Muscle layer of colon (tissue), 2 donors: Measurements from ENCODE around the gene ENGASE.

ENCODE experiments used
- H3K27ac ChIP-seq: one replicate; pipeline ENCODE4 v1.7.0; 2013; ENCODE audit warnings: low read depth, mild to moderate bottlenecking, low read length, moderate library complexity
- H3K27me3 ChIP-seq, 2 donors: one replicate each; pipeline ENCODE4 v1.7.0; 2013; ENCODE audit warnings: low read length in 2 of 2, mild to moderate bottlenecking in 2 of 2; ENCODE audit not compliant: insufficient read depth in 2 of 2, control insufficient read depth in 1 of 2
- H3K36me3 ChIP-seq: one replicate; pipeline ENCODE4 v1.7.0; 2013; ENCODE audit warnings: mild to moderate bottlenecking, low read length; ENCODE audit not compliant: insufficient read depth
- H3K4me1 ChIP-seq: one replicate; pipeline ENCODE4 v1.7.0; 2013; ENCODE audit warnings: mild to moderate bottlenecking, low read length; ENCODE audit not compliant: insufficient read depth
- H3K4me3 ChIP-seq, 2 donors: one replicate each; pipeline ENCODE4 v1.7.0; 2013; ENCODE audit warnings: low read length in 2 of 2, low read depth in 1 of 2, mild to moderate bottlenecking in 1 of 2, moderate library complexity in 1 of 2
- H3K9ac ChIP-seq: one replicate; pipeline ENCODE4 v1.7.0; 2013; ENCODE audit warnings: low read length
- H3K9me3 ChIP-seq: one replicate; pipeline ENCODE4 v1.7.0; 2013; ENCODE audit warnings: mild to moderate bottlenecking, low read length
- donor health status: abdominal sarcoma.
- donor health status: Adenocarcinoma of cecum.

Gene ENGASE

GRCh38 chr17:79085921-79086551 lies 11.4 kb downstream of the ENGASE start:
- H3K4me1 ChIP-seq = peaks cover 6% of the 10 kb centered on the region
- H3K27ac ChIP-seq = no peak overlapping the region
- no peak overlapping the region for H3K9ac ChIP-seq
- no peaks in the 10 kb centered on the region for H3K9me3 ChIP-seq
- peaks cover 17% of the 10 kb centered on the region for H3K36me3 ChIP-seq
- H3K4me3 ChIP-seq = no peak overlapping the region
- H3K27me3 ChIP-seq = no peaks in the 10 kb centered on the region

GRCh38 chr17:79086609-79087427 lies 12.2 kb downstream of the ENGASE start:
- H3K9ac ChIP-seq = no peak overlapping the region
- H3K4me1 ChIP-seq = peaks cover 6% of the 10 kb centered on the region
- H3K36me3 ChIP-seq = peaks cover 17% of the 10 kb centered on the region
- H3K27ac ChIP-seq = no peak overlapping the region
- H3K9me3 ChIP-seq = no peaks in the 10 kb centered on the region
- no peak overlapping the region for H3K4me3 ChIP-seq
- peaks cover 0 to under 1% of the 10 kb centered on the region in 2 donors for H3K27me3 ChIP-seq

GRCh38 chr17:79087428-79088143 lies 13.0 kb downstream of the ENGASE start:
- Histone ChIP-seq H3K27ac (no peak overlapping the region), H3K27me3 (peaks cover 0 to 8% of the 10 kb centered on the region in 2 donors), H3K36me3 (peaks cover 17% of the 10 kb centered on the region), H3K4me3 (no peak overlapping the region), H3K9ac (no peak overlapping the region), H3K9me3 (no peaks in the 10 kb centered on the region), H3K4me1 (peaks cover 6% of the 10 kb centered on the region)

- no peak overlapping the region for H3K4me3 ChIP-seq
- no peak overlapping the region for H3K27ac ChIP-seq
- peaks cover 12% of the 10 kb centered on the region for H3K36me3 ChIP-seq
- H3K27me3 ChIP-seq = peaks cover 0 to 13% of the 10 kb centered on the region in 2 donors
- no peak overlapping the region for H3K9ac ChIP-seq
- no peaks in the 10 kb centered on the region for H3K9me3 ChIP-seq
- H3K4me1 ChIP-seq = peaks cover 6% of the 10 kb centered on the region
Measured at GRCh38 chr17:79088247-79088996, 13.8 kb downstream of the ENGASE start.

GRCh38 chr17:79088997-79089328 lies 14.3 kb downstream of the ENGASE start:
- H3K27me3 ChIP-seq = peaks cover 0 to 15% of the 10 kb centered on the region in 2 donors
- peaks cover 6% of the 10 kb centered on the region for H3K4me1 ChIP-seq
- H3K4me3 ChIP-seq = no peak overlapping the region
- H3K9me3 ChIP-seq = no peaks in the 10 kb centered on the region
- peaks cover 7% of the 10 kb centered on the region for H3K36me3 ChIP-seq
- H3K27ac ChIP-seq = no peak overlapping the region
- no peak overlapping the region for H3K9ac ChIP-seq

- Histone ChIP-seq H3K27ac (no peak overlapping the region), H3K9ac (no peak overlapping the region), H3K4me3 (no peak overlapping the region), H3K36me3 (no peaks in the 10 kb centered on the region), H3K9me3 (no peaks in the 10 kb centered on the region), H3K27me3 (peaks cover 0 to 16% of the 10 kb centered on the region in 2 donors), H3K4me1 (peaks cover 6% of the 10 kb centered on the region)
Measured at GRCh38 chr17:79089720-79090442, 15.3 kb downstream of the ENGASE start.

- Histone ChIP-seq H3K27me3 (peaks cover 0 to 16% of the 10 kb centered on the region in 2 donors), H3K27ac (no peak overlapping the region), H3K4me1 (peaks cover 6% of the 10 kb centered on the region), H3K36me3 (no peaks in the 10 kb centered on the region), H3K9me3 (no peaks in the 10 kb centered on the region), H3K9ac (no peak overlapping the region), H3K4me3 (no peak overlapping the region)
Measured at GRCh38 chr17:79090443-79091225, 16.0 kb downstream of the ENGASE start.

GRCh38 chr17:79091226-79091670 lies 16.6 kb downstream of the ENGASE start:
- H3K4me1 ChIP-seq = peaks cover 6% of the 10 kb centered on the region
- no peak overlapping the region for H3K27ac ChIP-seq
- no peak overlapping the region for H3K9ac ChIP-seq
- peaks cover 0 to 16% of the 10 kb centered on the region in 2 donors for H3K27me3 ChIP-seq
- no peaks in the 10 kb centered on the region for H3K36me3 ChIP-seq
- no peaks in the 10 kb centered on the region for H3K9me3 ChIP-seq
- no peak overlapping the region for H3K4me3 ChIP-seq

- no peak overlapping the region for H3K9ac ChIP-seq
- no peak overlapping the region for H3K4me3 ChIP-seq
- peaks cover 7% of the 10 kb centered on the region for H3K4me1 ChIP-seq
- peaks cover 0 to 24% of the 10 kb centered on the region in 2 donors for H3K27me3 ChIP-seq
- no peaks in the 10 kb centered on the region for H3K9me3 ChIP-seq
- no peak overlapping the region for H3K27ac ChIP-seq
- no peaks in the 10 kb centered on the region for H3K36me3 ChIP-seq
Measured at GRCh38 chr17:79092567-79092966, 17.9 kb downstream of the ENGASE start.

GRCh38 chr17:79093270-79093669 lies 18.6 kb downstream of the ENGASE start:
- Histone ChIP-seq H3K9ac (no peak overlapping the region), H3K36me3 (no peaks in the 10 kb centered on the region), H3K27ac (no peak overlapping the region), H3K4me3 (no peak overlapping the region), H3K4me1 (peaks cover 14% of the 10 kb centered on the region), H3K9me3 (no peaks in the 10 kb centered on the region), H3K27me3 (peaks cover 0 to 28% of the 10 kb centered on the region in 2 donors)
